GM21390 (cell line): ENCODE measurements around the gene RAB3A.
A peak's percentile ranks its signal among the peaks of the same experiment; 100 is the strongest.

Experiments used
- ATAC-seq: cut with Tn5 transposase; IDR thresholded peaks from one replicate; pipeline ENCODE4 v1.9.1; 2021; ENCODE audit not compliant: unreplicated experiment

RAB3A gene

GRCh38 chr19:18203863-18204393, at the start of gene RAB3A:
TSS of gene RAB3A (minus strand) at chr19:18204042. CDS start at chr19:18202740, 1,302 bp downstream.
- ATAC-seq, result peak; percentile 84

GRCh38 chr19:18253130-18253529, 49.3 kb upstream of the RAB3A start:
- no peak for ATAC-seq

GRCh38 chr19:18252370-18252717, 48.5 kb upstream of the RAB3A start:
- ATAC-seq, result no peak

- no peak for ATAC-seq
Observed at GRCh38 chr19:18251587-18252369, 47.9 kb upstream of the RAB3A start.

- no peak for ATAC-seq
Observed at GRCh38 chr19:18249834-18250233, 46.0 kb upstream of the RAB3A start.

- no peak for ATAC-seq
Observed at GRCh38 chr19:18245297-18245696, 41.5 kb upstream of the RAB3A start.

GRCh38 chr19:18239303-18239702, 35.5 kb upstream of the RAB3A start:
- ATAC-seq, result no peak

GRCh38 chr19:18234194-18234593, 30.4 kb upstream of the RAB3A start:
- no peak for ATAC-seq

GRCh38 chr19:18233224-18233825, 29.5 kb upstream of the RAB3A start:
- no peak for ATAC-seq

- ATAC-seq, result no peak
Observed at GRCh38 chr19:18232540-18233223, 28.8 kb upstream of the RAB3A start.

- no peak for ATAC-seq
Observed at GRCh38 chr19:18231775-18232174, 27.9 kb upstream of the RAB3A start.

GRCh38 chr19:18230941-18231734, 27.3 kb upstream of the RAB3A start:
- ATAC-seq, result no peak

GRCh38 chr19:18229915-18230314, 26.1 kb upstream of the RAB3A start:
- no peak for ATAC-seq

GRCh38 chr19:18229474-18229873, 25.6 kb upstream of the RAB3A start:
- ATAC-seq, result no peak

GRCh38 chr19:18227781-18228271, 24.0 kb upstream of the RAB3A start:
- ATAC-seq, result no peak

GRCh38 chr19:18226956-18227780, 23.3 kb upstream of the RAB3A start:
- no peak for ATAC-seq

- no peak for ATAC-seq
Observed at GRCh38 chr19:18225702-18226468, 22.0 kb upstream of the RAB3A start, which contains the start of gene PDE4C. TSS of gene PDE4C (minus strand) at chr19:18226438. CDS start at chr19:18226415, 23 bp downstream.

- ATAC-seq, result no peak
Observed at GRCh38 chr19:18225355-18225701, 21.5 kb upstream of the RAB3A start.
